Measurements from ENCODE around the gene ABHD18. TPM values are rescaled to one million over a fixed set of nuclear protein-coding genes. Genes with fewer than 3 reads are reported as not detected.

The ABHD18 gene
- total RNA-seq, 4 donors from 2014 or later = 3.2 to 9.3 (median 4.9) TPM

GRCh38 chr4:127975121-127975770 lies 10.0 kb downstream of the ABHD18 start:
- no peak overlapping the region for H3K27ac ChIP-seq

GRCh38 chr4:127978930-127979329 lies 13.7 kb downstream of the ABHD18 start:
- intact Hi-C loops (cut with DNase I) = no loop called here
- TF ChIP-seq POLR2A (IDR thresholded peaks at IDR 0.05) (no peak), CTCF (IDR thresholded peaks at IDR 0.05) (no peak)
- Histone ChIP-seq H3K9me3 (no peaks in the 10 kb centered on the region), H3K27ac (no peak overlapping the region), H3K36me3 (peaks cover 0 to 14% (median 0%) of the 10 kb centered on the region in 3 donors), H3K27me3 (no peaks in the 10 kb centered on the region), H3K4me1 (no peaks in the 10 kb centered on the region), H3K4me3 (no peak overlapping the region)
- DNase-seq = no peak
- 91 to 100% methylated on average over 2 of the region's 2 CpGs for WGBS, 2 donors

More at GRCh38 chr4:127975121-127975770, 10.0 kb downstream of the ABHD18 start:
- intact Hi-C loops (cut with DNase I) = no loop called here
- 76 to 81% methylated on average over 2 of the region's 2 CpGs for WGBS, 2 donors
- Histone ChIP-seq H3K4me3 (no peak overlapping the region), H3K9me3 (no peaks in the 10 kb centered on the region), H3K4me1 (no peaks in the 10 kb centered on the region), H3K36me3 (peaks cover 0 to 18% (median 0%) of the 10 kb centered on the region in 3 donors), H3K27me3 (no peaks in the 10 kb centered on the region)
- TF ChIP-seq POLR2A (IDR thresholded peaks at IDR 0.05) = no peak
- no peak for DNase-seq

GRCh38 chr4:127982445-127982844 lies 17.2 kb downstream of the ABHD18 start:
- no peak for TF ChIP-seq CTCF (IDR thresholded peaks at IDR 0.05)
- no peak for TF ChIP-seq POLR2A (IDR thresholded peaks at IDR 0.05)
- Histone ChIP-seq H3K27ac (no peak overlapping the region), H3K9me3 (no peaks in the 10 kb centered on the region), H3K4me3 (no peak overlapping the region), H3K4me1 (no peaks in the 10 kb centered on the region), H3K36me3 (peaks cover 0 to 42% (median 0%) of the 10 kb centered on the region in 3 donors), H3K27me3 (no peaks in the 10 kb centered on the region)
- WGBS, 2 donors = 86 to 88% methylated on average over 2 of the region's 2 CpGs
- intact Hi-C loops (cut with DNase I) = no loop called here
- DNase-seq = no peak

- WGBS, 2 donors = 95 to 100% methylated on average over 1 of the region's 1 CpG
Measured at GRCh38 chr4:127985989-127986388, 20.8 kb downstream of the ABHD18 start.

GRCh38 chr4:127988638-127989037 lies 23.4 kb downstream of the ABHD18 start:
- Histone ChIP-seq H3K36me3 (peaks cover 0 to 85% (median 0%) of the 10 kb centered on the region in 3 donors), H3K9me3 (no peaks in the 10 kb centered on the region), H3K27me3 (no peaks in the 10 kb centered on the region), H3K27ac (no peak overlapping the region), H3K4me3 (no peak overlapping the region), H3K4me1 (no peaks in the 10 kb centered on the region)
- TF ChIP-seq CTCF (IDR thresholded peaks at IDR 0.05) (no peak), POLR2A (IDR thresholded peaks at IDR 0.05) (no peak)
- intact Hi-C loops (cut with DNase I) = no loop called here
- WGBS, 2 donors = 88 to 89% methylated on average over 6 of the region's 6 CpGs
- DNase-seq = no peak

More at GRCh38 chr4:127985989-127986388, 20.8 kb downstream of the ABHD18 start:
- Histone ChIP-seq H3K9me3 (no peaks in the 10 kb centered on the region), H3K4me3 (no peak overlapping the region), H3K27ac (no peak overlapping the region), H3K36me3 (peaks cover 0 to 74% (median 0%) of the 10 kb centered on the region in 3 donors), H3K4me1 (no peaks in the 10 kb centered on the region), H3K27me3 (no peaks in the 10 kb centered on the region)
- intact Hi-C loops (cut with DNase I) = no loop called here
- DNase-seq = no peak
- no peak for TF ChIP-seq CTCF (IDR thresholded peaks at IDR 0.05)
- no peak for TF ChIP-seq POLR2A (IDR thresholded peaks at IDR 0.05)
